Uterus (tissue), 4 donors: ENCODE measurements around the gene ZNF384. TPM values are rescaled to one million over a fixed set of nuclear protein-coding genes. Genes with fewer than 3 reads are reported as not detected.

Source experiments
- DNase-seq, 2 donors: peaks; one replicate each; pipeline ENCODE4 v3.0.0-alpha.2; 2019 to 2020
- H3K27ac ChIP-seq, 2 donors: fragments of 200-600 bp; sonication (generic); 1 replicate in 1 of 2; 2 replicates in 1 of 2; pipeline ENCODE4 v1.5.1; 2016 to 2018
- H3K27me3 ChIP-seq, 2 donors: fragments of 200-600 bp; sonication (generic); one replicate each; pipeline ENCODE4 v1.5.1; 2018 to 2019; ENCODE audit warnings: control low read depth in 1 of 2
- H3K36me3 ChIP-seq, 2 donors: fragments of 200-600 bp; sonication (generic); one replicate each; pipeline ENCODE4 v1.5.1; 2019; ENCODE audit warnings: control low read depth in 1 of 2
- H3K4me1 ChIP-seq, 2 donors: fragments of 200-600 bp; sonication (generic); one replicate each; pipeline ENCODE4 v1.5.1; 2018 to 2019; ENCODE audit warnings: control low read depth in 1 of 2
- H3K4me3 ChIP-seq, 2 donors: fragments of 200-600 bp; sonication (generic); 1 replicate in 1 of 2; 2 replicates in 1 of 2; pipeline ENCODE4 v1.5.1; 2018 to 2019; ENCODE audit warnings: mild to moderate bottlenecking in 1 of 2
- H3K9me3 ChIP-seq, 2 donors: fragments of 200-600 bp; sonication (generic); one replicate each; pipeline ENCODE4 v1.5.1; 2019; ENCODE audit warnings: control low read depth in 1 of 2
- POLR2A ChIP-seq, 2 donors: fragments of 450-650 bp; IDR thresholded peaks; one replicate each; pipeline ENCODE4 v1.6.1; 2016; ENCODE audit warnings: antibody characterized with exemption in 2 of 2, mild to moderate bottlenecking in 1 of 2, moderate library complexity in 1 of 2
- intact Hi-C: fragments of 100-400 bp; cut with DNase I; formaldehyde crosslinking; loops from one replicate; pipeline ENCODE4 v1.15.1; 2023; ENCODE audit warnings: low total_unique reads
- total RNA-seq, 4 donors: library from RNA; depleted of rRNA in 3 of 4; stranded (reverse); fragments of >200 nt in 3 of 4; gene quantifications; one replicate each; pipeline versions ENCODE4 v1.1.0 to v1.2.4, GENCODE V29; 2014 to 2023
- TF ChIP-seq, protein P1 (sequence below), 4 experiments: fragments of 200-600 bp in 2 of 4; fragments of 450-650 bp in 2 of 4; sonication (generic) in 2 of 4; IDR thresholded peaks; one replicate each; pipeline ENCODE4 v1.5.1; 2016 to 2019; ENCODE audit warnings: antibody characterized with exemption in 4 of 4, mild to moderate bottlenecking in 2 of 4, moderate library complexity in 1 of 4
- donor health status: DM: yes; HTN: yes; CAD: no.

The ZNF384 gene
- total RNA-seq, 4 donors from 2014 or later, result 13.6 to 71.3 (median 33.1) TPM

DNA sequence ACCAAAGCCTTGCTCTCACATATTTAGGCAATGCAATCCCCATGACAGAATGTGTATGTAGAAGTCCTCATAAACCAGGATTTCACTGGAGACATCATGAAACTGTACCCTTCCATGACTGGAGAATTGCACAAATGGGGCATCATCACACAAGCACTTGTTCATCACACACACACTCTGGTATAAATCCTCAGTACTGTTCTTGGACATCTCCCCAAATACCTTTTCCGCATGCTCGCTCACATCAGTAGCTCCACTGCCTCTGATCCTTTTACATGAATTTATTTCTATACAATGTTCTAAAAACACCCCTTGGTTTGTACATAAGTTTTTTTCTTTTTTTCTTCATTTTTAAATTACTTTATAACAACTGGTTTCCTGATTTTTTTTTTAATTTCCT lies 23.0 kb downstream of the ZNF384 start:
- DNase-seq, result no peak
- H3K27me3 ChIP-seq, result no peaks in the 10 kb centered on the region
- H3K36me3 ChIP-seq, result no peaks in the 10 kb centered on the region
- no peaks in the 10 kb centered on the region for H3K9me3 ChIP-seq
- TF ChIP-seq, protein P1, sequence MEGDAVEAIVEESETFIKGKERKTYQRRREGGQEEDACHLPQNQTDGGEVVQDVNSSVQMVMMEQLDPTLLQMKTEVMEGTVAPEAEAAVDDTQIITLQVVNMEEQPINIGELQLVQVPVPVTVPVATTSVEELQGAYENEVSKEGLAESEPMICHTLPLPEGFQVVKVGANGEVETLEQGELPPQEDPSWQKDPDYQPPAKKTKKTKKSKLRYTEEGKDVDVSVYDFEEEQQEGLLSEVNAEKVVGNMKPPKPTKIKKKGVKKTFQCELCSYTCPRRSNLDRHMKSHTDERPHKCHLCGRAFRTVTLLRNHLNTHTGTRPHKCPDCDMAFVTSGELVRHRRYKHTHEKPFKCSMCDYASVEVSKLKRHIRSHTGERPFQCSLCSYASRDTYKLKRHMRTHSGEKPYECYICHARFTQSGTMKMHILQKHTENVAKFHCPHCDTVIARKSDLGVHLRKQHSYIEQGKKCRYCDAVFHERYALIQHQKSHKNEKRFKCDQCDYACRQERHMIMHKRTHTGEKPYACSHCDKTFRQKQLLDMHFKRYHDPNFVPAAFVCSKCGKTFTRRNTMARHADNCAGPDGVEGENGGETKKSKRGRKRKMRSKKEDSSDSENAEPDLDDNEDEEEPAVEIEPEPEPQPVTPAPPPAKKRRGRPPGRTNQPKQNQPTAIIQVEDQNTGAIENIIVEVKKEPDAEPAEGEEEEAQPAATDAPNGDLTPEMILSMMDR (IDR thresholded peaks at IDR 0.05), result no peak
- TF ChIP-seq POLR2A (IDR thresholded peaks at IDR 0.05), result no peak
- no peak overlapping the region for H3K4me3 ChIP-seq
- intact Hi-C loops, result no loop called here
- peaks cover 0 to 8% of the 10 kb centered on the region in 2 donors for H3K4me1 ChIP-seq
- H3K27ac ChIP-seq, result no peak overlapping the region

DNA sequence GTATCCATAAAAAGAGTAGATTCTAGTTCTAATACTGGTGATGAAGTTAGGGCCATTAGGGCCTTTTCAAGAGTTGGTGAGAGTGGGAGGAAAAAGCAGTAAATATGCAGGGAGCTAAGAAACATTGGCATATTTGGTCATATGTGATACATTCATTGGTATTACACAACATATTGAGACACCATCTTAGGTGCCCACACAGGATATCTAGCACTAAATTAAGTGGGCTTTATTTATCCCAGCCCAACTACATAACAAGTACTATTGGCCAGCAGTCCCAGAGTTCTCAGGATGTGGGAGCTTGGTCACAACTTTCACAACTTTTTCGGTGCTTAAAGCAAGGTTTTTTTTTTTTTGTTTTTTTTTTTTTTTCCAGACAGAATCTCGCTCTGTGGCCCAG lies 24.3 kb downstream of the ZNF384 start:
- Histone ChIP-seq H3K36me3 (no peaks in the 10 kb centered on the region), H3K9me3 (no peaks in the 10 kb centered on the region), H3K27me3 (no peaks in the 10 kb centered on the region), H3K4me3 (no peak overlapping the region), H3K27ac (no peak overlapping the region), H3K4me1 (peaks cover 0 to 8% of the 10 kb centered on the region in 2 donors)
- no peak for DNase-seq
- TF ChIP-seq, protein P1 (IDR thresholded peaks at IDR 0.05), result no peak
- no peak for TF ChIP-seq POLR2A (IDR thresholded peaks at IDR 0.05)
- intact Hi-C loops, result no loop called here

DNA sequence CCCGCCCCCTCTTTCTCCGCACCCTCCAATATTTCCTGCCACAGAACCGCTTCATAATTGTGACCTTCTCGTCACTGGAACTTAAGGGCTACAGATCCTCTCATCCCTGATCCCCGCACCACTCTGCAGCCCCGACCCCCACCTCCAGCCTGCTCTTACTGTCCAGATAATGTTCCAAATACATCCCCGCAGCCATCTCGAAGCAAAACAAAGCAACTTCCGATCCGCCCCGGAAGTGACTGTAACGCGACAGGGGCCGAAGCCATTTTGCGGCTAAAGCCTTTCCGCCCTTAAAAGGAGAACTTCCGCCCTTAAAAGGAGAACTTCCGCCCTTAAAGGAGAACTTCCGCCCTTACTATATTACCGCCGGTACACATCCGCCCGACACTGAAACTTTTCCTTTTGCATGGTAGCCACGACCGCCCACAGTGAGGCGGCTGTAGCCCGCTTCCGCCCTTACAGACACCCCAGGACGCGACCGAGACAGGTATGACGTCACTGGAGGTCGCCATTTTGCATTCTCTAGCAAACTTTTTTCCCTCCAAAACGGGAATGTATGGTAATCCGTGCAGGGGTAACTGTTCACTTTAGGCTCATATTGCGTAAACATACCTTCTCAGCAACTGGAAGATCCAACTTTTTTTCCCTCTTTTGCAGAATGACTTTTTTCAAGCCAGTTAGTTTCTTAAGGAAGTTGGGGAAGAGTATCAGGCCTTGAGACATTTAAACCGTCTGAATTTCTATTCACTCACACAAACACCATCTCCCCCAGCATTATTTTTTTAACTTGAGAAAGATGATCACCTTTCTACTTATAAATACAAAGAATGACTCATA lies 26.1 kb downstream of the ZNF384 start, which contains the start of gene ING4:
Gene ING4 (minus strand): TSS at position 214 of the 837 bp plus-strand sequence. CDS start 18 bp downstream, at position 196.
- no peaks in the 10 kb centered on the region for H3K27me3 ChIP-seq

DNA sequence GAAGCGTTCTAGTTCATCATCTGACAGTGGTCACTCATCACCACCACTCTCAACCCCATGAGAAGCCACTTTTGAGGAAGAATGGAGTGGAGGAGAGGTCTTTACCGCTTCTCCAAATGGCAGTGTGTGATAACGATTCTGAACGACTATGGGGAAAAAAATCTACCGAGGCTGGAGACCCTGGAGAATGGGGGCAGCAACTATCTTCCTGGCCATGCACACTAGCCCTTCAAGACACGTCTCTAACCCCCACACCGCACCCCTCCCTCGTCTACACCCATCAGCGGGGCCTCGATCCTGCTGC lies 26.6 kb downstream of the ZNF384 start:
- H3K4me3 ChIP-seq, result peak overlapping the region; percentile 75 to 85
- no peak for DNase-seq
- H3K9me3 ChIP-seq, result no peaks in the 10 kb centered on the region
- TF ChIP-seq, protein P1 (IDR thresholded peaks at IDR 0.05), result no peak
- TF ChIP-seq POLR2A (IDR thresholded peaks at IDR 0.05), result no peak
- H3K27me3 ChIP-seq, result no peaks in the 10 kb centered on the region
- intact Hi-C loops, result no loop called here
- H3K4me1 ChIP-seq, result peaks cover 0 to 8% of the 10 kb centered on the region in 2 donors
- peak overlapping the region; percentile 65 to 80 for H3K27ac ChIP-seq
- no peaks in the 10 kb centered on the region for H3K36me3 ChIP-seq

More for the DNA sequence above, 26.1 kb downstream of the ZNF384 start, which contains the start of gene ING4:
- TF ChIP-seq, protein P1 (IDR thresholded peaks at IDR 0.05), result peak in 2 of 4 experiments; percentile 11 to 28
- TF ChIP-seq POLR2A (IDR thresholded peaks at IDR 0.05), result peak; percentile 6 to 35
- peak; percentile 97 to 99 for DNase-seq
- H3K36me3 ChIP-seq, result no peaks in the 10 kb centered on the region
- peaks cover 0 to 8% of the 10 kb centered on the region in 2 donors for H3K4me1 ChIP-seq
- H3K9me3 ChIP-seq, result no peaks in the 10 kb centered on the region
- intact Hi-C loops, result no loop called here
- H3K4me3 ChIP-seq, result peak within 1 kb of the TSS; percentile 75 to 85
- H3K27ac ChIP-seq, result peak within 1 kb of the TSS; percentile 69 to 80

DNA sequence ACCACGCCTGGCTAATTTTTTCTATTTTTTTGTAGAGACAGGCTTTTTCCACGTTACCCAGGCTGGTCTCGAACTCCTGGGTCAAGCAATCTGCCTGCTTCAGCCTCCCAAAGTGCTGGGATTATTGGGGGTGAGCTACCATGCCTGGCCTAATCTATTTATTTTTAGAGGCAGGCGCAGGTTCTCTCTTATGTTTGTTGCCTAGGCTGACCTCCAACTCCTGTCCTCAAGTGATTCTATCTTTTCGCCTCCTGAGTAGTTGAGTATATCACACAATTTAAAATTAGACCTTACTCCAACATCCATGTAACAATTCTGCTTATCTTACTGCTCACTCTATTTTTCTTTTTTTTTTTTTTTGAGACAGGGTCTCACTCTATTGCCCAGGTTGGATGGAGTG lies 35.2 kb downstream of the ZNF384 start:
- H3K9me3 ChIP-seq, result no peaks in the 10 kb centered on the region
- no peak for TF ChIP-seq POLR2A (IDR thresholded peaks at IDR 0.05)
- TF ChIP-seq, protein P1 (IDR thresholded peaks at IDR 0.05), result no peak
- H3K4me3 ChIP-seq, result no peak overlapping the region
- H3K27me3 ChIP-seq, result no peaks in the 10 kb centered on the region
- no peak overlapping the region for H3K27ac ChIP-seq
- intact Hi-C loops, result no loop called here
- no peaks in the 10 kb centered on the region for H3K36me3 ChIP-seq
- DNase-seq, result no peak
- no peaks in the 10 kb centered on the region for H3K4me1 ChIP-seq
